22Rv1 (cell line): ENCODE measurements around the gene ADGRD1.

ENCODE experiments used
- ZFX ChIP-seq: fragments of 450-650 bp; IDR thresholded peaks from 2 replicates; pipeline ENCODE4 v1.6.1; 2017; ENCODE audit warnings: antibody characterized with exemption, borderline replicate concordance
- TF ChIP-seq, protein P1 (sequence below): fragments of 450-650 bp; IDR thresholded peaks from 2 replicates; pipeline ENCODE4 v1.5.1; 2017; ENCODE audit warnings: mild to moderate bottlenecking

DNA sequence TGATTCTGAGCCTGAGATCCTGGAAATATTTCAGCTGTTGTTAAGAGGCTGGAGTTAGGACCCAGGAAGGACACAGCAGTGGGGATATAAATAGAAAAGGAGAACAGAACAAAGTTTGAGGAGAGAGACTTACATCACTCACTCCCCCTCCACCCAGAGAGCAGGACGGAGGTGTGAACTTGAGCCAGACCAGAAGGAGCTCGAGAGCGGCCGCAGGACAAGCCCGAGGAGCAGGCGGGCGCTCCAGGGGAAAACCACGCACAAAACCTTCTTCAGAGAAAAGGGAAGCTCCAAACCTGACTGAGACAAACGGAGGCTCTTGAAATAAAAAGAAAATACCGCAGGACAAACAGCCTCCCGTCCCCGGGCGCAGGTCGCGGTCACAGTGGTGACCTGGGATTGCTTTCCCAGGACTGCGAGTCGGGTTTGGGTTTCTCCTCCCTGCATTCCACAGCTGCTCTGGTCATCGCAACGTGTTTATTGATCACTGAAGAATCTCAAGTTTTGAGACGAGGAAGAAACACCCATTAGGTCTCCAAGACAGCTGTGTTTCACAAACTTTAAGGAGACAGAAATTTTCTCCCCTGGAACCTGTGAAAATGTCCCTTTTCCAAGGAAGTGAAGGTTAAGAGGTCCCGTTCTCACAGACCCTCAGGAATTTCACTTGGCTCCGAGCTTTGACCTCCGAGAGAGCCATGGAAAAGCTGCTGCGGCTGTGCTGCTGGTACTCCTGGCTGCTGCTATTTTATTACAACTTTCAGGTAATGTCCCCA is at the start of gene ADGRD1:
- TF ChIP-seq, protein P1, sequence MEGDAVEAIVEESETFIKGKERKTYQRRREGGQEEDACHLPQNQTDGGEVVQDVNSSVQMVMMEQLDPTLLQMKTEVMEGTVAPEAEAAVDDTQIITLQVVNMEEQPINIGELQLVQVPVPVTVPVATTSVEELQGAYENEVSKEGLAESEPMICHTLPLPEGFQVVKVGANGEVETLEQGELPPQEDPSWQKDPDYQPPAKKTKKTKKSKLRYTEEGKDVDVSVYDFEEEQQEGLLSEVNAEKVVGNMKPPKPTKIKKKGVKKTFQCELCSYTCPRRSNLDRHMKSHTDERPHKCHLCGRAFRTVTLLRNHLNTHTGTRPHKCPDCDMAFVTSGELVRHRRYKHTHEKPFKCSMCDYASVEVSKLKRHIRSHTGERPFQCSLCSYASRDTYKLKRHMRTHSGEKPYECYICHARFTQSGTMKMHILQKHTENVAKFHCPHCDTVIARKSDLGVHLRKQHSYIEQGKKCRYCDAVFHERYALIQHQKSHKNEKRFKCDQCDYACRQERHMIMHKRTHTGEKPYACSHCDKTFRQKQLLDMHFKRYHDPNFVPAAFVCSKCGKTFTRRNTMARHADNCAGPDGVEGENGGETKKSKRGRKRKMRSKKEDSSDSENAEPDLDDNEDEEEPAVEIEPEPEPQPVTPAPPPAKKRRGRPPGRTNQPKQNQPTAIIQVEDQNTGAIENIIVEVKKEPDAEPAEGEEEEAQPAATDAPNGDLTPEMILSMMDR = no peak
- TF ChIP-seq ZFX = no peak
